Fibroblast of mammary gland (primary cell): ENCODE results near the gene PRPF38B.

ENCODE experiments used
- DNase-seq: peaks from one replicate; pipeline ENCODE4 v3.0.0-alpha.2; 2010; ENCODE audit warnings: low read depth
- H3K4me3 ChIP-seq: 2 replicates; pipeline ENCODE4 v1.5.1; 2011; ENCODE audit warnings: low read depth, mild to moderate bottlenecking, low read length, moderate library complexity; ENCODE audit not compliant: control insufficient read depth
- TF ChIP-seq, protein P1 (sequence below): conservative IDR thresholded peaks from 2 replicates; pipeline ENCODE4 v1.5.1; 2011; ENCODE audit warnings: low read depth, low read length, inconsistent platforms; ENCODE audit not compliant: control insufficient read depth, insufficient read depth

PRPF38B gene

GRCh38 chr1:108691942-108692723 is at the start of gene PRPF38B:
Gene PRPF38B, plus strand, starts transcription at chr1:108692310. Its CDS starts 282 bp downstream, at chr1:108692592.
- TF ChIP-seq, protein P1, sequence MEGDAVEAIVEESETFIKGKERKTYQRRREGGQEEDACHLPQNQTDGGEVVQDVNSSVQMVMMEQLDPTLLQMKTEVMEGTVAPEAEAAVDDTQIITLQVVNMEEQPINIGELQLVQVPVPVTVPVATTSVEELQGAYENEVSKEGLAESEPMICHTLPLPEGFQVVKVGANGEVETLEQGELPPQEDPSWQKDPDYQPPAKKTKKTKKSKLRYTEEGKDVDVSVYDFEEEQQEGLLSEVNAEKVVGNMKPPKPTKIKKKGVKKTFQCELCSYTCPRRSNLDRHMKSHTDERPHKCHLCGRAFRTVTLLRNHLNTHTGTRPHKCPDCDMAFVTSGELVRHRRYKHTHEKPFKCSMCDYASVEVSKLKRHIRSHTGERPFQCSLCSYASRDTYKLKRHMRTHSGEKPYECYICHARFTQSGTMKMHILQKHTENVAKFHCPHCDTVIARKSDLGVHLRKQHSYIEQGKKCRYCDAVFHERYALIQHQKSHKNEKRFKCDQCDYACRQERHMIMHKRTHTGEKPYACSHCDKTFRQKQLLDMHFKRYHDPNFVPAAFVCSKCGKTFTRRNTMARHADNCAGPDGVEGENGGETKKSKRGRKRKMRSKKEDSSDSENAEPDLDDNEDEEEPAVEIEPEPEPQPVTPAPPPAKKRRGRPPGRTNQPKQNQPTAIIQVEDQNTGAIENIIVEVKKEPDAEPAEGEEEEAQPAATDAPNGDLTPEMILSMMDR, result no peak
- H3K4me3 ChIP-seq, result peak within 1 kb of the TSS; percentile 96
- peak; percentile 89 for DNase-seq

- H3K4me3 ChIP-seq, result no peak overlapping the region
- DNase-seq, result peak; percentile 82
- TF ChIP-seq, protein P1, result peak; percentile 71
These were observed 48.4 kb upstream of the PRPF38B start for GRCh38 chr1:108643492-108644335.

- H3K4me3 ChIP-seq, result no peak overlapping the region
- DNase-seq, result no peak
- TF ChIP-seq, protein P1, result no peak
These were observed 47.1 kb upstream of the PRPF38B start for GRCh38 chr1:108644984-108645383.

DNA sequence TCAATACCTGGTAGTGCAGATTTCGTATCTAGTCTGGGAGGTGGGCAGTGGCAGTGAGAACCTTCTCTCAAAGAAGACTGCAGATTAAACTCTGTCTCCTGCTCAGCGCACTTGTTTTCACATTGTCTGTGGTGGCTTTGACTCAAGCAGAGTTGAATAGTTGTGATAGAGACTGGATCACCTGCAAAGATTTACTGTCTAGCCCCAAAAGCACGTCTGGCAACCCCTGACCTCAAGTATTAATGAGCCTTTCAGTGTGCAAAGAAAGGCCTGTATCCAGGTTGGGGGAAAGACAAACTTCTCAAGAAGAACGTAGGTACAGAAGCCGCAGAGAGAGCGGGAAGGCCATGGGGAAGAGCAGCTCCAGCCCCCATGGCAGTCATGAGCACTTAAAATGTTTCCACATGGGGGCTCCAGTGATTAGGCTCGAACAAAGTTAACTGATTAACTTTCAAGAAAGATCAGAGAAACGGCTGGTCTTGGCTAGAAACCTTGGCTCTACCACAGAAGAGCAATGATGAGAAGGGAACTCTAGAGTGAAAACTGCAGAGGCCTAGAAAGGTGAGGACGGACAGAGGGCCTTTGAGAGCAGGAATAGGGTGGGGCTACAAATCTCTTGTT is 46.4 kb upstream of the PRPF38B start:
- no peak for DNase-seq
- TF ChIP-seq, protein P1, result no peak
- no peak overlapping the region for H3K4me3 ChIP-seq

GRCh38 chr1:108646265-108646647 is 45.9 kb upstream of the PRPF38B start:
- H3K4me3 ChIP-seq, result no peak overlapping the region
- TF ChIP-seq, protein P1, result no peak
- DNase-seq, result no peak

DNA sequence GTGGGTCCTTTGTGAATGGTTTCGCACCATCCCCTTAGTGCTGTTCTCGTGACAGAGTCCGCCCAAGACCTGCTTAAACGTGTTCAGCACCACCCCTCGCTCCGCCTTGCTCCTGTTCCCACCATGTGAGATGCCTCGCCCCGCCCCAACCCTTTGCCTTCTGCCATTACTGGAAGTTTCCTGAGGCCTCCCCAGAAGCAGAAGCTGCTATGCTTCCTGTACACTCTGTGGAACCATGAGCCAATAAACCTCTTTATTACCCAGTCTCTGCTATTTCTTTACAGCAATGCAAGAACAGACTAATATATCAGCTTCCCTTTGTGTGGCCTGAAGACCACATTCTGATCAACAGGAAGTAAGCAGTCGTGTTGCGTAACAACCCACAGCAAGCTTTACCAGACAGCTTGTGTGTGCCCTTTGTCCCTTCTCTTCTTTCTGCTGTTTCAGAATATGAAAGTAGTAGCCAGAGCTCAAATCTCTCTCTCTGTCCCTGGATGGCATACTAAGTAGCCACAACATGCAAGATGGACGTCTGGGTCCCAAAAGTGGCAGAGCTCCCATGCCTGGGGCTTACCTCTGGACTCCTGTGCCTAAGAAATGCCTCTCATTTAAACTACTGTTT is 45.4 kb upstream of the PRPF38B start:
- H3K4me3 ChIP-seq, result no peak overlapping the region
- peak; percentile 84 for DNase-seq
- TF ChIP-seq, protein P1, result no peak
